Esophagus muscularis mucosa (tissue), 4 donors: ENCODE measurements around the gene TSHR. TPM values are rescaled to one million over a fixed set of nuclear protein-coding genes. Genes with fewer than 3 reads are reported as not detected.

Experiments used
- DNase-seq: peaks from one replicate; pipeline ENCODE4 v3.0.0-alpha.2; 2017; ENCODE audit errors: extremely low spot score
- H3K27ac ChIP-seq, 4 donors: fragments of 200-600 bp; sonication (generic); replicated peaks in 1 of 4; 1 replicate in 3 of 4; 2 replicates in 1 of 4; pipeline ENCODE4 v1.5.1; 2016 to 2019; ENCODE audit warnings: mild to moderate bottlenecking in 1 of 4
- H3K27me3 ChIP-seq, 4 donors: fragments of 200-600 bp; sonication (generic); one replicate each; pipeline versions ENCODE4 v1.5.1 to v1.6.0; 2016 to 2019
- H3K36me3 ChIP-seq, 4 donors: fragments of 200-600 bp; sonication (generic); one replicate each; pipeline ENCODE4 v1.5.1; 2016 to 2019
- H3K4me1 ChIP-seq, 4 donors: fragments of 200-600 bp; sonication (generic); one replicate each; pipeline ENCODE4 v1.5.1; 2016 to 2019
- H3K4me3 ChIP-seq, 4 donors: fragments of 200-600 bp; sonication (generic); 1 replicate in 2 of 4; 2 replicates in 2 of 4; pipeline ENCODE4 v1.5.1; 2016 to 2019; ENCODE audit warnings: mild to moderate bottlenecking in 4 of 4, moderate library complexity in 1 of 4
- H3K9me3 ChIP-seq, 4 donors: fragments of 200-600 bp; sonication (generic); 1 replicate in 3 of 4; 2 replicates in 1 of 4; pipeline ENCODE4 v1.5.1; 2016 to 2019
- EP300 ChIP-seq: sonication (generic); formaldehyde crosslinking; IDR thresholded peaks from one replicate; pipeline ENCODE4 v1.6.1; 2017; ENCODE audit warnings: antibody characterized with exemption
- POLR2A ChIP-seq: fragments of 450-650 bp; IDR thresholded peaks from one replicate; pipeline ENCODE4 v1.6.1; 2017; ENCODE audit warnings: antibody characterized with exemption, moderate library complexity, mild to moderate bottlenecking, low read depth
- POLR2AphosphoS5 ChIP-seq, 2 donors: sonication (generic); formaldehyde crosslinking; IDR thresholded peaks; one replicate each; pipeline ENCODE4 v1.6.1; 2017; ENCODE audit warnings: antibody characterized with exemption in 2 of 2
- WGBS: methylation state at CpG from one replicate; pipeline ENCODE4 v1.1.5; 2018; 5-methylcytosine and 5-hydroxymethylcytosine counted together
- intact Hi-C: fragments of 100-400 bp; cut with DNase I; formaldehyde crosslinking; loops from one replicate; pipeline ENCODE4 v1.15.1; 2023
- total RNA-seq, 4 donors: library from RNA; depleted of rRNA; stranded (reverse); fragments of >200 nt; gene quantifications; one replicate each; pipeline versions ENCODE4 v1.1.0 to v1.2.1, GENCODE V29; 2016
- TF ChIP-seq, protein P1 (sequence below), 3 experiments: fragments of 200-600 bp in 2 of 3; fragments of 450-650 bp in 1 of 3; sonication (generic) in 2 of 3; IDR thresholded peaks; one replicate each; pipeline ENCODE4 v1.5.1; 2017 to 2019; ENCODE audit warnings: antibody characterized with exemption in 3 of 3, mild to moderate bottlenecking in 2 of 3, moderate library complexity in 1 of 3

The TSHR gene
- total RNA-seq, 4 donors from 2014 or later, result 0.17 TPM; not detected in 3

DNA sequence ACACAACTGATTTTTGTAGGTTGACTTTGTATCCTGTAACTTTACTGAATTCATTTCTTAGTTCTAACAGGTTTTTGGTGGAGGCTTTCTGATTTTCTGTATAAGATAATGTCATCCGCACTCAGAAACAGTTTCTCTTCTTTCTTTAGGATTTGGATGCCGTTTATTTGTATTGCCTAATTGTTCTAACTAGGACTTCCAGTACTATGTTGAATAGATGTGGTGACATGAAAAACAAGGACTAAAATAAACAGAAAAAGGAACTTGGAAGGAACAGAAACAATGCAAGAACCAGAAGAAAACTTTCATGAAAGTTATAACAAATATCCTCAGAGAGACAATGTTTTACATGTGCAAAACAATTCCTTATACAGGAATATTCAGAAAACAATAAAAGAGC, 165.1 kb downstream of the TSHR start:
- H3K9me3 ChIP-seq, result no peaks in the 10 kb centered on the region
- no peaks in the 10 kb centered on the region for H3K36me3 ChIP-seq
- H3K27ac ChIP-seq, result no peak overlapping the region
- DNase-seq, result no peak
- H3K4me3 ChIP-seq, result no peak overlapping the region
- no peaks in the 10 kb centered on the region for H3K27me3 ChIP-seq
- TF ChIP-seq POLR2AphosphoS5 (IDR thresholded peaks at IDR 0.05), result no peak
- TF ChIP-seq POLR2A, result no peak
- no peak for TF ChIP-seq EP300
- TF ChIP-seq, protein P1, sequence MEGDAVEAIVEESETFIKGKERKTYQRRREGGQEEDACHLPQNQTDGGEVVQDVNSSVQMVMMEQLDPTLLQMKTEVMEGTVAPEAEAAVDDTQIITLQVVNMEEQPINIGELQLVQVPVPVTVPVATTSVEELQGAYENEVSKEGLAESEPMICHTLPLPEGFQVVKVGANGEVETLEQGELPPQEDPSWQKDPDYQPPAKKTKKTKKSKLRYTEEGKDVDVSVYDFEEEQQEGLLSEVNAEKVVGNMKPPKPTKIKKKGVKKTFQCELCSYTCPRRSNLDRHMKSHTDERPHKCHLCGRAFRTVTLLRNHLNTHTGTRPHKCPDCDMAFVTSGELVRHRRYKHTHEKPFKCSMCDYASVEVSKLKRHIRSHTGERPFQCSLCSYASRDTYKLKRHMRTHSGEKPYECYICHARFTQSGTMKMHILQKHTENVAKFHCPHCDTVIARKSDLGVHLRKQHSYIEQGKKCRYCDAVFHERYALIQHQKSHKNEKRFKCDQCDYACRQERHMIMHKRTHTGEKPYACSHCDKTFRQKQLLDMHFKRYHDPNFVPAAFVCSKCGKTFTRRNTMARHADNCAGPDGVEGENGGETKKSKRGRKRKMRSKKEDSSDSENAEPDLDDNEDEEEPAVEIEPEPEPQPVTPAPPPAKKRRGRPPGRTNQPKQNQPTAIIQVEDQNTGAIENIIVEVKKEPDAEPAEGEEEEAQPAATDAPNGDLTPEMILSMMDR (IDR thresholded peaks at IDR 0.05), result no peak
- H3K4me1 ChIP-seq, result no peaks in the 10 kb centered on the region
- intact Hi-C loops, result no loop called here
- WGBS, result 45% methylated on average over 2 of the region's 2 CpGs

DNA sequence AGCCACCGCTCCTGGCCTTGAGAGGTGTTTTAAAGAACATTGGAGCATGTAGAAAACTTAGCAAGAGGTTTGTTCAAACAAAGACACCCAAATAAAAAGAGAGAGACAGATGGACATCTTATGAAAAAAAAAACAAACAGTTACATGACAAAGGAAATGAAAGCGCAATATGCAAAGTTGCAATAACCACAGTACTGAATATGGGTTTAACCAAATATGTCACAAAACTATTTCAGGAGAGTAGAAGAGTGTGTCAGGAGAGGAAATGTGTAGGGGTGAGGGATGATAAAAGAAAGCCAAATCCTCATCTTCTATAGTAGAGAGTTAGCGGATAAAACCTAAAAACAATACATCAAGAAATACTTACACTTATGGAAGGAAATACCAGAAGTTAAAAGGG, 166.9 kb downstream of the TSHR start:
- no peak overlapping the region for H3K4me3 ChIP-seq
- no peaks in the 10 kb centered on the region for H3K36me3 ChIP-seq
- H3K27me3 ChIP-seq, result no peaks in the 10 kb centered on the region
- DNase-seq, result no peak
- intact Hi-C loops, result no loop called here
- H3K27ac ChIP-seq, result no peak overlapping the region
- no peaks in the 10 kb centered on the region for H3K9me3 ChIP-seq
- 82% methylated on average over 3 of the region's 3 CpGs for WGBS
- TF ChIP-seq POLR2A, result no peak
- TF ChIP-seq EP300, result no peak
- TF ChIP-seq, protein P1 (IDR thresholded peaks at IDR 0.05), result no peak
- TF ChIP-seq POLR2AphosphoS5 (IDR thresholded peaks at IDR 0.05), result no peak
- no peaks in the 10 kb centered on the region for H3K4me1 ChIP-seq

DNA sequence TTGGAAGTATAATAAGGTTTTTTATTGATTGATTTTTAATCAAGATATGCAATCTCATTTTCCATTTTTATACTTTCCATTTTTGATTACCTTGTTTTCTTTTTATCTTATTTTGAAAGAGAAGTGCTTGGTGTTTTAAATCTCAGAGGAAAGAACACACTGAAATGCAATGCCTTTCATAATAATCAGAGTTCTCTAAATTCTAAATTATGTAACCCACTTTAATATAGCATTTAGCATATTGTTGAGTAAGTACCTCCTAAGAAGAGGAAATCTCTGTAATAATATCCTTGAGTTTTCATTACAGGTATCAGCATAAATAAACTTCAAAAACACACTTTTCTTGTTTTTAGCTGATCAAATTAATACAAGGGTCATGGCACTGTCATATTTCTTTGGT, 168.4 kb downstream of the TSHR start:
- no peak for DNase-seq
- Histone ChIP-seq H3K36me3 (no peaks in the 10 kb centered on the region), H3K9me3 (no peaks in the 10 kb centered on the region), H3K27ac (no peak overlapping the region), H3K27me3 (no peaks in the 10 kb centered on the region), H3K4me1 (no peaks in the 10 kb centered on the region), H3K4me3 (no peak overlapping the region)
- TF ChIP-seq EP300 (no peak), POLR2AphosphoS5 (IDR thresholded peaks at IDR 0.05) (no peak), POLR2A (no peak)
- TF ChIP-seq, protein P1 (IDR thresholded peaks at IDR 0.05), result no peak
- intact Hi-C loops, result no loop called here

DNA sequence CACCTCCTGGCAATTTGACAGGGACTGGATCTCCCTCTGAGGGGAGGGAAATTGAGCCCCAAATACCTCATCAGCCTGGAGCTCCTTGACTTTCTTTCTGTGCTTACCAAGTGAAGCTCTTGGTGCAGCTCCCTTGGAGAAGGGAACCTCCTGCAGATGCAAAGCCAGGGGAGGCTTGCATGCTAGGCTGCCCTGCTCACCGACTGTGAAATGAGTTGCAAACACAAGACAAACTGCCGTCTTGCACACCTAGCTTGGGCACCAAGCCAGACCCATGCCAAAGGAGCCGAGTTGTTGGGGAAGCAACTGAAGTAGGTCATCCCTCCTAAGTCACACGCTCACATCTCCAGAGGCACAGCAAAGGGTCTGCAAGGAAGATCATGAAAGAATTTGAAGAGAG, 170.1 kb downstream of the TSHR start:
- intact Hi-C loops, result no loop called here
- Histone ChIP-seq H3K27ac (no peak overlapping the region), H3K4me1 (no peaks in the 10 kb centered on the region), H3K27me3 (no peaks in the 10 kb centered on the region), H3K4me3 (no peak overlapping the region), H3K9me3 (no peaks in the 10 kb centered on the region), H3K36me3 (no peaks in the 10 kb centered on the region)
- 74% methylated on average over 4 of the region's 4 CpGs for WGBS
- TF ChIP-seq POLR2A, result no peak
- TF ChIP-seq, protein P1 (IDR thresholded peaks at IDR 0.05), result no peak
- no peak for DNase-seq

DNA sequence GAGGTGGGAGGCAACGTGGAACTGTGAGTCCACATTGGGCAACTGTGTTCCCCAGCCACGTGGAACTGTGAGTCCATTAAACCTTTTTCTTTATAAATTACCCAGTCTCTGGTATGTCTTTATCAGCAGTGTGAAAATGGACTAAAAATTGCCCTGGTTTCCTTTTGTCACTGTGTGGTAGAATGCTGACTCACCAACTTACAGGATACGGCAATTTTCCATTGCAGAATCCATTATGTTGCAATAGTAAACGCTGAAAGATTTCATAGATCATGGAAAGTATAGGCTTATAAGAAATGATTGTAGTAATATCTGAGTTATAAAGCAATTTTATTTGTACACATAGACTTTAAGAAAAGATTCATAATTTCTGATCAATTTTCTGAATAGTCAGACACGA, 172.4 kb downstream of the TSHR start:
- no peaks in the 10 kb centered on the region for H3K4me1 ChIP-seq
- no peak overlapping the region for H3K4me3 ChIP-seq
- intact Hi-C loops, result no loop called here
- no peak overlapping the region for H3K27ac ChIP-seq
- DNase-seq, result no peak
- H3K27me3 ChIP-seq, result no peaks in the 10 kb centered on the region
- TF ChIP-seq POLR2AphosphoS5 (IDR thresholded peaks at IDR 0.05), result no peak
- no peak for TF ChIP-seq EP300
- TF ChIP-seq, protein P1 (IDR thresholded peaks at IDR 0.05), result no peak
- TF ChIP-seq POLR2A, result no peak
- H3K36me3 ChIP-seq, result no peaks in the 10 kb centered on the region
- H3K9me3 ChIP-seq, result no peaks in the 10 kb centered on the region
- 71% methylated on average over 5 of the region's 5 CpGs for WGBS
